ENCODE data around the gene TMEM151B.

The TMEM151B gene

DNA sequence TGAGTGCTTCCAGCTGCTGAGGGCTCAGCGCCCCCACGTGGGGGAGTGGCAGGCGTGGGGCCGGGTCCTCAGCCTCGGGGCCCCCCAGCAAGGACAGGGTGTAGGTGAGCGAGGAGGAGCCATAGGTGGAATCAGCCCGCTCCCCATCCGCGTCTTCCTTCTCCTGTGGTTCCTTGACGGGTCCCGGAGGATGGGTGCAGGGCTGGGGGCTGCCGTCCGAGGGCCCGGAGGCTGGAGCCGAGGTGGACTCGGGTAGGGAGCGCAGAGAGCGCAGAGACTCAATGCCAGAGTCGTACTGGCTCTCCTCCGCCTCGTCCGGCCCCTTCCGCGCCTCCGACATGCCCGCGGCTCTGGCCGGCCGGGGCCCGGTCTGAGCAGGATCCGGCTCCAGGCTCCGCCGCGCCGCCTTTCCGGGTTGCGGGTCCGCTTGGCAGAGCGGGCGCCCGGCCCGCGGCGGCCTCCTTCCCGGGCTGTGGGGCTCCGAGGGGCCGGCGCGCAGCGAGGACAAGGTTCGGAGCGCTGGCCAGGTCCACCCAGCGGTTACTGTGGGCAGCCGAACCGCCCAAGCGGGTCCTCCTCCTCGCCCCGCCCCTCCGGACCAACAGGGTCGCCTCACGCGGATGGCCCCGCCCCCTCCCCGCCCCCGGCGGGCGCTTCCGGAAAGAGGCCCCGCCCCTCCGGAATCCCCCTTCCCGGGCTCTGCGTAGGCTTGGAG lies 5.1 kb upstream of the TMEM151B start, which contains the start of gene NFKBIE:
Gene NFKBIE (minus strand): TSS at position 545 of the 715 bp plus-strand sequence. CDS start 205 bp downstream, at position 340.
- TF ChIP-seq ZBTB7A (IDR thresholded peaks at IDR 0.05; ENCODE audit: low read depth): 0 out of 2 replicates have a peak, but pooled peaks have one; percentile 74
- peak; percentile 77 for TF ChIP-seq TAF1 (IDR thresholded peaks at IDR 0.05; ENCODE audit: low read depth)
- TF ChIP-seq, protein P1, sequence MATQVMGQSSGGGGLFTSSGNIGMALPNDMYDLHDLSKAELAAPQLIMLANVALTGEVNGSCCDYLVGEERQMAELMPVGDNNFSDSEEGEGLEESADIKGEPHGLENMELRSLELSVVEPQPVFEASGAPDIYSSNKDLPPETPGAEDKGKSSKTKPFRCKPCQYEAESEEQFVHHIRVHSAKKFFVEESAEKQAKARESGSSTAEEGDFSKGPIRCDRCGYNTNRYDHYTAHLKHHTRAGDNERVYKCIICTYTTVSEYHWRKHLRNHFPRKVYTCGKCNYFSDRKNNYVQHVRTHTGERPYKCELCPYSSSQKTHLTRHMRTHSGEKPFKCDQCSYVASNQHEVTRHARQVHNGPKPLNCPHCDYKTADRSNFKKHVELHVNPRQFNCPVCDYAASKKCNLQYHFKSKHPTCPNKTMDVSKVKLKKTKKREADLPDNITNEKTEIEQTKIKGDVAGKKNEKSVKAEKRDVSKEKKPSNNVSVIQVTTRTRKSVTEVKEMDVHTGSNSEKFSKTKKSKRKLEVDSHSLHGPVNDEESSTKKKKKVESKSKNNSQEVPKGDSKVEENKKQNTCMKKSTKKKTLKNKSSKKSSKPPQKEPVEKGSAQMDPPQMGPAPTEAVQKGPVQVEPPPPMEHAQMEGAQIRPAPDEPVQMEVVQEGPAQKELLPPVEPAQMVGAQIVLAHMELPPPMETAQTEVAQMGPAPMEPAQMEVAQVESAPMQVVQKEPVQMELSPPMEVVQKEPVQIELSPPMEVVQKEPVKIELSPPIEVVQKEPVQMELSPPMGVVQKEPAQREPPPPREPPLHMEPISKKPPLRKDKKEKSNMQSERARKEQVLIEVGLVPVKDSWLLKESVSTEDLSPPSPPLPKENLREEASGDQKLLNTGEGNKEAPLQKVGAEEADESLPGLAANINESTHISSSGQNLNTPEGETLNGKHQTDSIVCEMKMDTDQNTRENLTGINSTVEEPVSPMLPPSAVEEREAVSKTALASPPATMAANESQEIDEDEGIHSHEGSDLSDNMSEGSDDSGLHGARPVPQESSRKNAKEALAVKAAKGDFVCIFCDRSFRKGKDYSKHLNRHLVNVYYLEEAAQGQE (IDR thresholded peaks at IDR 0.05; ENCODE audit: low read depth): no peak
- TF ChIP-seq TCF12 (IDR thresholded peaks at IDR 0.05; ENCODE audit: low read depth): no peak
- TF ChIP-seq, protein P2, sequence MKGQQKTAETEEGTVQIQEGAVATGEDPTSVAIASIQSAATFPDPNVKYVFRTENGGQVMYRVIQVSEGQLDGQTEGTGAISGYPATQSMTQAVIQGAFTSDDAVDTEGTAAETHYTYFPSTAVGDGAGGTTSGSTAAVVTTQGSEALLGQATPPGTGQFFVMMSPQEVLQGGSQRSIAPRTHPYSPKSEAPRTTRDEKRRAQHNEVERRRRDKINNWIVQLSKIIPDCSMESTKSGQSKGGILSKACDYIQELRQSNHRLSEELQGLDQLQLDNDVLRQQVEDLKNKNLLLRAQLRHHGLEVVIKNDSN (IDR thresholded peaks at IDR 0.05): no peak
- peak; percentile 9; the same call in 1 of the 2 replicates for TF ChIP-seq NFIC (IDR thresholded peaks at IDR 0.05)
- peak; percentile 27; the same call in 1 of the 2 replicates for TF ChIP-seq RAD21 (IDR thresholded peaks at IDR 0.05; ENCODE audit: low read depth)

DNA sequence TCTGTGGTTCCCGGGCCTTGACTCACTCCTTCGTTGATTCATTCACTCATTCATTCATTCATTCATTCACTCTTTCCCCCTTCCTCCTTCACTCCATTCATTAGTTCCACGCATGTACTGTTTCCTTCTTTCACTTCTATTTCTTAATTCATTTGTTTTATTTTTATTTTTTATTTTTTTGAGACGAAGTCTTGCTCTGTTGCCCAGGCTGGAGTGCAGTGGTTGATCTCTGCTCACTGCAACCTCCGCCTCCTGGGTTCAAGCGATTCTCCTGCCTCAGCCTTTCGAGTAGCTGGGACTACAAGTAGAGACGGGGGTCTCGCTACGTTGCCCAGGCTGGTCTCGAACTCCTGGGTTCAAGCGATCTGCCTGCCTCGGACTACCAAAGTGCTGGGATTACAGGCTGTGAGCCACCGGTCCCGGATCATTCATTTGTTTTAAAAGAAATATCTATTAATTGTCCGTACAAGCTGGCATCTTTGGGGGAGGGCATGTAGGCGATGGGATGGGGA lies 4.5 kb upstream of the TMEM151B start:
- TF ChIP-seq EP300 (IDR thresholded peaks at IDR 0.05; ENCODE audit: borderline replicate concordance) (no peak), CREB1 (IDR thresholded peaks at IDR 0.05; ENCODE audit: low read depth) (no peak), RAD21 (IDR thresholded peaks at IDR 0.05; ENCODE audit: low read depth) (no peak)
- TF ChIP-seq, protein P3, sequence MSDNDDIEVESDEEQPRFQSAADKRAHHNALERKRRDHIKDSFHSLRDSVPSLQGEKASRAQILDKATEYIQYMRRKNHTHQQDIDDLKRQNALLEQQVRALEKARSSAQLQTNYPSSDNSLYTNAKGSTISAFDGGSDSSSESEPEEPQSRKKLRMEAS (IDR thresholded peaks at IDR 0.05): no peak

DNA sequence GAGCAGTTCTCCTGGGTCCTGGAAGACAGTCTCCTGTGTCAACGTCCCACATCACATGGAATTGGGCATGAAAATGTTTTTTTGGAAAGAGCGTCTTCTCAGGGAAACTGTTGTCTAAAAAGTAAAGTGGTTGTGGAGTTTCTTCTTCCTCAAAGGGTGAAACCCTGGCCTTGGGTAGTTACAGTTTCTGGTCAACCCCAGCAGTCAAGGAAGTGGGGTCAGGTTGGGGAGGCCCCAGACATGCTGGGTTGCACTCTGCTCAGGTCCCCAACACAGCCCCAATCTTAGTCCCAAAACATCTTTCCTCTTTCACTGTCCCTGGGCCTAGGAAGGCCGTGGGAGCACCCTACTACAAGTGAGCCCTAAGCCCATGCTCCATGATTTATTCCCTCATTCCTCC lies 3.9 kb upstream of the TMEM151B start:
- TF ChIP-seq, protein P1 (IDR thresholded peaks at IDR 0.05; ENCODE audit: low read depth): no peak
- TF ChIP-seq EP300 (IDR thresholded peaks at IDR 0.05; ENCODE audit: borderline replicate concordance): no peak
- TF ChIP-seq CEBPB (IDR thresholded peaks at IDR 0.05): no peak
- no peak for TF ChIP-seq NFIC (IDR thresholded peaks at IDR 0.05)
- TF ChIP-seq, protein P3 (IDR thresholded peaks at IDR 0.05): no peak
- TF ChIP-seq, protein P2 (IDR thresholded peaks at IDR 0.05): no peak
- no peak for TF ChIP-seq RAD21 (IDR thresholded peaks at IDR 0.05; ENCODE audit: low read depth)
- TF ChIP-seq TAF1 (IDR thresholded peaks at IDR 0.05; ENCODE audit: low read depth): no peak
- no peak for TF ChIP-seq TCF12 (IDR thresholded peaks at IDR 0.05; ENCODE audit: low read depth)
- TF ChIP-seq TEAD4 (IDR thresholded peaks at IDR 0.05): no peak
- TF ChIP-seq FOXM1 (IDR thresholded peaks at IDR 0.05; ENCODE audit: borderline replicate concordance, low read depth): no peak
- TF ChIP-seq ZBTB7A (IDR thresholded peaks at IDR 0.05; ENCODE audit: low read depth): no peak

DNA sequence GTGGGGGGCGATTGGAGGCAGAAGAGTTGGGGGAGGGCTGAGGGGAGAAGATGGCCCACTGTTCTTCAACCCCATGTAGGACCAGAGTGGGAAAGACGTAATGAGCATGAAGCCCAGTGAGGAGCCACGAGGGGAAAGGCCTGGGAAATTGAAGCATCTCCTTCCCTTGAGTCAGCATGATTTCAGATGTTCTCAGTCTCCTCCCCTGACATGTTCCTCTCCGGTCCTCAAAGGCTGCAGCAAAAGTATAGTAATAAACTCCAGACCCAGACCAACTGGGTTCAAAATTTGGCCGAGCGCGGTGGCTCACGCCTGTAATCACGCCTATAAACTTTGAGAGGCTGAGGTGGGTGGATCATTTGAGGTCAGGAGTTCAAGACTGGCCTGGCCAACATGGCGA lies 3.0 kb upstream of the TMEM151B start:
- TF ChIP-seq CEBPB (IDR thresholded peaks at IDR 0.05) (no peak), NFIC (IDR thresholded peaks at IDR 0.05) (no peak), CREB1 (IDR thresholded peaks at IDR 0.05; ENCODE audit: low read depth) (no peak), EGR1 (IDR thresholded peaks at IDR 0.05) (no peak), TCF12 (IDR thresholded peaks at IDR 0.05; ENCODE audit: low read depth) (no peak), TAF1 (IDR thresholded peaks at IDR 0.05; ENCODE audit: low read depth) (no peak), ZBTB7A (IDR thresholded peaks at IDR 0.05; ENCODE audit: low read depth) (no peak), TEAD4 (IDR thresholded peaks at IDR 0.05) (no peak), RAD21 (IDR thresholded peaks at IDR 0.05; ENCODE audit: low read depth) (no peak), EP300 (IDR thresholded peaks at IDR 0.05; ENCODE audit: borderline replicate concordance) (no peak)
- TF ChIP-seq, protein P3 (IDR thresholded peaks at IDR 0.05): no peak
- TF ChIP-seq, protein P2 (IDR thresholded peaks at IDR 0.05): no peak
- TF ChIP-seq, protein P1 (IDR thresholded peaks at IDR 0.05; ENCODE audit: low read depth): no peak
